ENCODE results near the gene KRTAP4-7.
A peak's percentile ranks its signal among the peaks of the same experiment; 100 is the strongest.
"Not testable (repeated sequence)": the region's sequence is repeated elsewhere in the genome, so short reads cannot be mapped to it uniquely, and the experiment has no call there.

The KRTAP4-7 gene

DNA sequence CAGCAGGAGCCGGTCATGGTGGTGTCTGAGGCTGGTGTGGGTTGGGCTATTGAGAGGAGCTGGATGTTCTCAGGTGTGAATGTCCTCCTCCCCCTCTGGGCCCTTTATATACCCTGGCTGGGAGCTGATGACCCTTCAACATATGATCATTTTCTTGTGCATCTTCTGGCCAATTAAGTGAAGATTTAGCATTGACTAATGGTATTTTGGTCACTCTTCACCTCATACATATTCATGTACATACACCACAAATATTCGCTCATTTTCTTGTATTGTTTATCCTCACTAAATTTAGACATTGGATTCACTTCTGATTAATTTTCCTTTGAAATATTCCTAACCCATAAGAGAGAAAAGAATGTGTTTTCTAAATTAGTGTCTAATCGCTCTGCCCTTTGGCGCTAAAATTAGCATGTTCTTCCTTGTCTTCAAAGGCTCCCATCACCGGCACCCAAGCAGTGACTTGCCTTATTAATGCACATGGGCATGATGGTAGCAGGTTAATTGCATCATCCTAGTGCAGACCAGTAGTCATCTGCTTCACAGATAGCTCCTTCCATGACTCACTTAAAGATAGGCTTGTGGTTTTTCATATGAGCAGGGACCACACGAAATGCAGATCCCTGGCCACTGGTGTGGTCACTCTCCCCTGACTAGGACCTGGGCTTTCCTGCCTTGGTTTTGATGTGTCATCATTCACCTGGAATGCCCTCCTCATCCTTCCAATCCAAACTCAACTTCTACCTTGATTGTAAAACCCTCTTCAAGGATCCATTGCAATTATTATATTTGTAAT is 17.9 kb upstream of the KRTAP4-7 start, which contains the start of gene KRTAP2-4:
Gene KRTAP2-4 (minus strand): TSS at position 51 of the 796 bp plus-strand sequence. CDS start 34 bp downstream, at position 17.
- peak; percentile 92 for DNase-seq

DNA sequence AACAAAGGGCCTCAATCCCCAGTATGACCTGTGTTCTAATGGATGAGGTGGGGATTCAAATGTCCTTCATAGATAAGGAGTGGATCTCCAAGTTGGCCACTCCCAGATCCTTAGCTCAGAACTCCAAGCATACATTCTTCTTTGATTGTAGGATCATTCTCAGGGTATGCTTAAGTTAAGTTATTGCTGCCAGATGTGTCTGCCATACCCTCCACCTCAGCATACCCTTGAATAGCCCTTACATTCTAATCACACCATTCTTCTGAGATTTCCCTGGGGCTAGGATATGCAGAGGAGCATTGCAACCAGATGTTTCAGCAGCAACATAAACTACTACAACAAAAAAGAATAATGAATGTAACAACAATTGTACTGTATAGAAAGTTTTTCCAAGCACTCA is 16.7 kb upstream of the KRTAP4-7 start:
- peak; percentile 81 for DNase-seq

DNA sequence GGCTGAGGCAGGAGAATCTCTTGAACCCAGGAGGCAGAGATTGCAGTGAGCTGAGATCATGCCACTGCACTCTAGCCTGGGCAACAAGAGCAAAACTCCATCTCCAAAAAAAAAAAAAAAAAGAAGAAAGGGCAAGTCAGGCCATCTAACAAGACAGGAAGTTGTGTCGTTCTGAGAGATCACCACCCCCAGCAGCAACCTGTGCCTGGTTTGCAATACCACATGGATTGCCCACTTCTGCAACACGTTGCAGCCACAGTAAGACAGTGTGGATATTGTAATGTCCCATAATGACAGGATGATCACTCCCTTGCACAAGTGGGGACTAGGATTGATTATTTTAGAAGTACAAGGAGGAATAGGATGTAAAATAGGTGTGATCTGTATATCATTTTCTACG is 14.9 kb upstream of the KRTAP4-7 start:
- DNase-seq: no peak

DNA sequence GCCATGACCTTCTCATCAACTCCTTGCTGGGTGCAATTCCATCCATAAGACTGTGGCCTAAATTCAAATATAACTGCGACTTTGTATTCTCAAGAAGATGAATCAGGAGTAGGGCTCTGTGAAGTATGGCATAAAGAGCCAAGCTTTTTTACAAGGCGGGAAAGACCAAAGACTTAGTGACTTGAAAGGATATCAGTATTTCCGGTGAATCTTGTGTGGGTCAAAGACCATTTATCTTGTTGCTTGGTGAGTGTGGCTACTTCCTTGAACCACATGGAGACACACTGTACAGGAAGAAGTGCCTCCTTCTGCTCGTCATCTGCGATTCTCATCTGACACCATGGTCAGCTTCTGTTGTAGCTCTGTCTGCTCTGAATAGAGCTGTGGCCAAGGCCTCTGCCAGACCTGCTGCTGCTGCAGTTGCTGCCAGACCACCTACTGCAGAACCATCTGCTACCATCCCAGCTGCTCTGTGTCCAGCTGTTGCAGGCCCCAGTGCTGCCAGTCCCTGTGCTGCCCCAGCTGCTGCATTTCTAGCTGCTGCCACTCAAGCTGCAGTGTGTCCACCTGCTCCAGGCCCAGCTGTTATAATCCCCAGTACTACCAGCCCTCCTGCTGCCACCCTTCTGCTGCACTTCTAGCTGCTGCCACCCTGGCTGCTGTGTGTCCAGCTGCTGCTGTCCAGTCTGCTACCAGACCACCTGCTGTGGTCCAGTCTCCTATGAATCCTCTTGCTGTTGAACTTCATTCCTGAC is 12.2 kb upstream of the KRTAP4-7 start:
- no peak for DNase-seq

DNA sequence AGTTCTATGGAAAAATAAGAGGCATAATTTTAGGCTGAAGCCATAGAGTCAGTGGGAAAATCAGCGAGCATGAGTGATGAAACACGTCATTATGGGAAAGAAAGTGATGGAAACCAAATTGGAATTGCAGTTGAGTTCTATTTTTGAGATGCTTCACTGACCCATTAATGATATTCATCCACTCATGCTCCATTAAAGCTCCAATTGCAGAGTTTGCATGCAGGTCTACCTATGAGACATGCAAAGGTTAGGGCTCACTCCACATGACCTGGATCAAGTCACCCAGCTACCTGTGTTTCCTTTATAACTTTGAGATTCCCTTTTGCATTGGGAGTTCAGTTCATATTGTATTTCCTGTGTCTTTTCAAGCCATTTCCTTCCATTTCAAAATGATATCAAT is 10.3 kb upstream of the KRTAP4-7 start:
- DNase-seq: no peak

DNA sequence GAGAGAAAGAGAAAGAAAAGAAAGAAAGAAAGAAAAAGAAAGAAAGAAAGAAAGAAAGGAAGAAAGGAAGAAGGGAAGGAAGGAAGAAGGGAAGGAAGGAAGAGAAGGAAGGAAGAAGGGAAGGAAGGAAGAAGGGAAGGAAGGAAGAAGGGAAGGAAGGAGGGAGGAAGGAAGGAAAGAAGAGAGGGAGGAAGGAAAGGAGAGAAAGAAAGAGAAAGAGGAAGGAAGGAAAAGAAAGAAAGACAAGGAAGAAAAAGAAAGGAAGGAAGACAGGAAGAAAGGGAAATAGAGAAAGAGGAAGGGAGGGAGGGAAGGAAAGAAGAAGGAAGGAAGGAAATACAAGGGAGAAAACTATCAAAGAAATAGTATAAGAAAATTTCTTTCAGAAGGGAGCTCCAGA is 7.2 kb upstream of the KRTAP4-7 start:
- no peak for DNase-seq

DNA sequence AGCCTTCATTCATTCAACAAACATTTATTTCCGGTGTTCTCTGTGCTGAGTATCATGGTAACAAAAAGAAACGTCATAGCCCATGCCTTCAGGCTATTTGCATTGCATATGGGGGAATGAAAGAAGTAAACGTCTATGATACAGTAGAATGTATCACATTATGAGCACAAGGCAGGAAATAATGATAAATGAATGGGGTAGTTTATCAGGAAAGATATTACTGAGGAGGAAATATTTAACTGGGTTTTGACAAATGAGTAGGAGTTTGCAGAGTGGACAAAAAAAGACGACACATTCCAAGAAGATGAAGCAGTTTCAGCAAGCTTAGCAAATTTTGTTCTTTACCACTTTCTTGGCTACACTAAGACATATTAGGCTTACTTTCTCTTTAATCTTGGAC is 1.3 kb upstream of the KRTAP4-7 start:
- no peak for DNase-seq

DNA sequence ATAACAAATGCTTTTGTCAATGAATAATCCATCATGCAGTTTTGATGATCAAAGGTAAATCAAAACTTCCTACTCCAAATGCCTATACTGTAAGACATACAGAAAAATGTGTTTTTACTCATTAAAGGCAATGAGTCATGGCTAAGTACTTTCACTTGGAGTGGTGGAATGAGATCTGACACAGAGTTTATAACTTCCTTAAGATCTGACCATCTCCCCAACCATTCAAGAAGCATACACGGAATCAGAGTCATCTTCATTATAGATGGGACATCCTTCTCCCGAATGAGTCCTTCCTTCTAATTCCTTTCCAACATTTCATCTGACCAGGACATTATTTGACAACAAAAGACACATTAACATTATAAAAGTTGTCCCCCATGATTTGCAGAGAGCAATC is 523 bp upstream of the KRTAP4-7 start:
- DNase-seq: peak; percentile 74

DNA sequence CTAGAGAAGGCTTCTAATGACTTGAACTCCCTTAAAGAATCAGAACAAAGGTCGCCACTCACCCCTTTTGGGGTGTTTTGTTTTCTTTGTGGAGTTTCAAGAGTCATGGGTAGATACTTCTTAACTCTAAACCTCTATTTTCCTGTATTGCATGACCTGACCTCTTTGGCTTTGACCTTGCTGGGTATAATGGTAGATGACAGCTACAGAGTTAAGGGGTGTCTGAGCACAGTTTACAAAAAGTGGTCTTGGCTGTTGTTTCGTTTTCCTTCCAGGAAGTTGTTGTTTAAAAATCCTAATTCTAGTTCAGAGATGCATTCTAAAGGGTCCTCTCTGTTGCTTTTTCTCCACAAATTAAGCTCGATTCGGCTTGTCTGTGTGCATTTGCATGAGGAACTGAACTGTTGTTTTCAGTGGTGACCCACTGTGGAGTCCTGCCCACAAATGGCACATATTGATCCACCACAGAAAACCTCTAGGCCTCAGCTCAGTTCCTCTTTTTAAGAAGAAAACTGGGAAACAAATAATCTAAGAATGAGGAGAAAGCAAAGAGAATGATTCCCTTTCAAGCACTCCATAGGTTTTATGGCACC is 4.9 kb downstream of the KRTAP4-7 start:
- not testable (repeated sequence) for DNase-seq

DNA sequence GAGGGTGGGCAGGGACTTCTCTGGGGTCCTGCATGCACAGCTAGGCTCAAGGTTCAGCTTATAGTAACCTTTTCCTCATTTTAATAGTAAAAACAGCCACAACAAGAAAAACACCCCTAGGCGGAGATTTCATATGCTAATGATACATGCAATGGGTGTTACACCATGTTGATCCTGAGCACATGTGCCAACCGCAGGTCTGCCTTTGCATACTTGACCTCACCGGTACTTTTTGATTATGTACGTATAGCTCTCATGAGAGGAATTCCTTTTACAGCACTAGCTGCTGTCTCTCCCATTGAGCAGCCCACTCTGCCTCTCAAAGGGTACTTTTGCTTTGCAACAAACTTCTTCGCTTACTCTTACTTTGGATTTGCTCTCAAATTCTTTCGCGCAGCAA is 12.1 kb downstream of the KRTAP4-7 start:
- DNase-seq: no peak

DNA sequence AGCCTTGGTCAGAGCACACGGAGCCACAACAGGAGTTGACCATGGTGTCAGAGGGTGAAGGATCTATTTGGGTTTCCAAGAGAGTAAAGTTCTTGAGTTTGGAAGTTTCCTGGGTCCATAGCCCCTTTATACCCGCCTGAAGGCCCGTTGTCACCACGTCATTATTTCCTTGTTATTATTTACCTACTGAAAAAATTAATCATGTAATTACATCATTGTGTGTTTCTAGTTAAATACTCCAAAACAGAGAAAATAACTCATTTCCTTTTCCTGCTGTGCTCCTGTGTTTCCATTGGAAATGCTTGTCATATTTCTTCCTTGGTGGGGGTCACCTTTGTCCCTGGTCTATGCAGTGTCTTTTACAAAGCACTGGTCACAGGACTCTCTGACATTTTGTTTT is 14.1 kb downstream of the KRTAP4-7 start, which contains the start of gene KRTAP4-8:
Gene KRTAP4-8 (minus strand): TSS at position 101 of the 400 bp plus-strand sequence. CDS start 58 bp downstream, at position 43.
- DNase-seq: no peak

DNA sequence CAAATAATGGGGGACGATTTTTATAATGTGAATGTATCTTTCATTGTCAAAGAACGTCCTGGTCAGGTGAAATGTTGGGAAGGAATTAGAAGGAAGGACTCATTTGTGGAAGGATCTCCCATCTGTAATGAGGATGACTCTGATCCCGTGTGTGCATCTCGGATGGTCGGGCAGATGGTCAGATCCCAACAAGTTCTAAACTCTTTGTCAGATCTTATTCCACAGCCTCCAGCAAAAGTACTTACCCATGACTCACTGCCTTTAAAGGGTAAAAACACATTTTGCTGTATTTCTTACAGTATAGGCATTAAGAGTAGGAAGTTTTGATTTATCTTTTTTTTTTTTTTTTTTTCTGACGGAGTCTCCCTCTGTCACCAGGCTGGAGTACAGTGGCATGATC is 14.5 kb downstream of the KRTAP4-7 start:
- DNase-seq: peak; percentile 65

DNA sequence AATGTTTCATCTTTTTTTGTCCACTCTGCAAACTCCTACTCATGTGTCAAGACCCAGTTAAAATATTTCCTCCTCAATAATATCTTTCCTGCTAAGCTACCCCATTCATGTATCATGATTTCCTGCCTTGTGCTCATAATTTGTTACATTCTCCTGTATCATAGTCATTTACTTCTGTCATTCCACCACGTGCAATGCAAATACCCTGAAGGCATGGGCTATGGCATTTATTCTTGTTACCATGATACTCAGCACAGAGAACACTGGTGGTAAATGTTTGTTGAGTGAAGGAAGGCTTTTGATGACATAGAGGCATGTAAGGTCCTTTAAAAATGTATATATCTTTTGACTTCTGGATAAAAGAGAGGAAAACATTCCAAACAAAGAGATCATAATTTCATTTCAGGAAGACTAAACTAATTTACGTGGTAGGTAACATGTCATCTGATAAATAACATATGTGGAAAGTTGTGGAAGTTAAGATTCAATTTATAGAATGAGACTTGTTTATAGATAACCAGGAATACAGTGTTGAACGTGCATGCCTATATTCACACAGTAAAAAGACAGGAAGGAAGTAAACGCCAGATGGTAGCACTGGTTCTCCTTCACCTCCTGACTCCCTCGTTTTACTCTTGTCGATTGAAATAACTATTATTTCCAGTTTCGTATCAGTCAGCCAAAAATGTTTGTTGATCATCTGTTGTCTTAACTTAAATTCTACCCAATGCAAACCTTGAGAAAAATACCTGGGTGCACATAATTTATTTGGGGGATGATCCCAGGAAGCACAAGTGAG is 15.9 kb downstream of the KRTAP4-7 start:
- peak; percentile 81 for DNase-seq

DNA sequence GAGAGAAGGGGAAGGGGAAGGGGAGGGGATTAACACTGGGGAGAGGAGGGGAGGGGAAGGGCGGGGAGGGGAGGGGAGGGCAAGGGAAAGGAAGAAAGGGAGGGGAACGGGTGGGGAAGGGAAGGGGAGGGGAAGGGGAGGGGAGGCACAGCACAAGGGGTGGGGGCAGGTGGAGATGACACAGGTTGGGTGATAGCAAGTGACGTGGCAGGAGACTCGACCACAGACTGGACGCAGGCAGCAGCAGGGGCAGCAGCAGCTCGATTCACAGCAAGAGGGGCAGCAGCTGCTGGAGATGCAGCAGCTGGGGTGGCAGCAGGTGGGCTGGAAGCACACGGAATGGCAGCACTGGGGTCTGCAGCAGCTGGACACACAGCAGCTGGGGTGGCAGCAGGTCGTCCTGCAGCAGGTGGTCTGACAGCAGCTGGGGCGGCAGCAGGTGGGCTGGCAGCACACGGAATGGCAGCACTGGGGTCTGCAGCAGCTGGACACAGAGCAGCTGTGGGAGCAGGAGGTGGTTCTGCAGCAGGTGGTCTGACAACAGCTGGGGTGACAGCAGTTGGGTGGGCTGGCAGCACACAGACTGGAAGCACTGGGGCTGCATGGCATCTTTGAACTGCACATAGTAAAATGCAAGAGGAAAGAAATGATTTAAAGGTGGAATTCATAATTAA is 17.8 kb downstream of the KRTAP4-7 start, which contains the start of gene KRTAP4-16:
Gene KRTAP4-16 (minus strand): TSS at position 624 of the 674 bp plus-strand sequence. CDS start 0 bp downstream, at position 624.
- DNase-seq: peak; percentile 16

DNA sequence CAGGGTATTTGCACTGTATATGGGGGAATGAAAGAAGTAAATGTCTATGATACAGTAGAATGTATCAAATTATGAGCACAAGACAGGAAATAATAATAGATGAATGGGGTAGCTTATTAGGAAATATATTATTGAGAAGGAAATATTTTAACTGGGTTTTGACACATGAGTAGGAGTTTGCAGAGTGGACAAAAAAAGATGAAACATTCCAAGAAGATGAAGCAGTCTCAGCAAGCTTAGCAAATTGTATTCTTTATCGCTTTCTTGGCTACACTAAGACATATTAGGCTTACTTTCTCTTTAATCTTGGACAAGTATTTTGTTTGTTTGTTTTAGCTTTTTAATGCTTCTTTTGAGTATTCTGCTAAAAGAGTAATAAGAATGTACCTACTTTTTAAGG is 19.9 kb downstream of the KRTAP4-7 start:
- DNase-seq: no peak

DNA sequence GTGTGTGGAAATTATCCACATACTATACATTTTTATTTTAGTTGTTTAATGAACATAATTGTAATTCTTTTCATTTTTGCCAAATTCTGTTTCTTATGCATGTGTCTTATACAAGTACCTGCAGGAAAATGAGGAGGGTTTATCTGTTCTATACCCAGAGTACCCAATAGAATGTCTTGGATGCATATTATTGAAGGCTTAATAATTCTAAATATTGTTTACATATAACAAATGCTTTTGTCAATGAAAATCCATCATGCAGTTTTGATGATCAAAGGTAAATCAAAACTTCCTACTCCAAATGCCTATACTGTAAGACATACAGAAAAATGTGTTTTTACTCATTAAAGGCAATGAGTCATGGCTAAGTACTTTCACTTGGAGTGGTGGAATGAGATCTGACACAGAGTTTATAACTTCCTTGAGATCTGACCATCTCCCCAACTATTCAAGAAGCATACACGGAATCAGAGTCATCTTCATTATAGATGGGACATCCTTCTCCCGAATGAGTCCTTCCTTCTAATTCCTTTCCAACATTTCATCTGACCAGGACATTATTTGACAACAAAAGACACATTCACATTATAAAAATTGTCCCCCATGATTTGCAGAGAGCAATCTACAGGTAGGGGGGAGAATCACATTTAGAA is 20.6 kb downstream of the KRTAP4-7 start:
- peak; percentile 83 for DNase-seq

DNA sequence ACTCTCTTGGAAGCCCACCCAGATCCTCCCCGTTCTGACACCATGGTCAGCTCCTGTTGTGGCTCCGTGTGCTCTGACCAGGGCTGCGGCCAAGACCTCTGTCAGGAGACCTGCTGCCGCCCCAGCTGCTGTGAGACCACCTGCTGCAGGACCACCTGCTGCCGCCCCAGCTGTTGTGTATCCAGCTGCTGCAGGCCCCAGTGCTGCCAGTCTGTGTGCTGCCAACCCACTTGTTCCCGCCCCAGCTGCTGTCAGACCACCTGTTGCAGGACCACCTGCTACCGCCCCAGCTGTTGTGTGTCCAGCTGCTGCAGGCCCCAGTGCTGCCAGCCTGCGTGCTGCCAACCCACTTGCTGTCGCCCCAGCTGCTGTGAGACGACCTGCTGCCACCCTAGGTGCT is 21.4 kb downstream of the KRTAP4-7 start, which contains the start of gene KRTAP4-9:
Gene KRTAP4-9 (plus strand): TSS at position 43 of the 400 bp plus-strand sequence. CDS start 0 bp downstream, at position 43.
- DNase-seq: not testable (repeated sequence)

DNA sequence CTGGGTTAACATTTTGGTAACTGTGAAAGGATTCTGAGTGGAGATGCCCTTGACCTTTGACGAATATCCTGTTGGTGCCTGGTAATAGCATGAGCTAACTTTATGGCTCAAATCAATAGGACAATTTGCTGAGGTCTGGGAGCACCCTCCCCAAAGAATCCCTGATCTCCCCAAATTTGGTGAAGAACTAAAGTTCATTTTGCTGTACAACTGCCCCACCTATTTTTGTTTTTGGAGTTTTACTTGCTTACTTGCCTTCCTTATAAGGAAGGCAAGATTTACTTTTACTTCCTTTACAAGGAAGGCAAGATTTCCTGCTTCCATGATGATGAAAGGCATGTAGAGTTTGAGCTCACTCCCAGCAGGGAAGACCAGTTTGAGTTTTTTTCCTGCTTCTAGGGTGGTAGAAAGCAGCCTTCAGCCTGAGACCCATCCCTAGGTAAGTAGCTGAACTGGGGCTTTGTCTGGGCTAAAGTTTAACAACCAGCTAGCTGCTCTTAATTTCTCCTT is 24.0 kb downstream of the KRTAP4-7 start:
- no peak for DNase-seq

DNA sequence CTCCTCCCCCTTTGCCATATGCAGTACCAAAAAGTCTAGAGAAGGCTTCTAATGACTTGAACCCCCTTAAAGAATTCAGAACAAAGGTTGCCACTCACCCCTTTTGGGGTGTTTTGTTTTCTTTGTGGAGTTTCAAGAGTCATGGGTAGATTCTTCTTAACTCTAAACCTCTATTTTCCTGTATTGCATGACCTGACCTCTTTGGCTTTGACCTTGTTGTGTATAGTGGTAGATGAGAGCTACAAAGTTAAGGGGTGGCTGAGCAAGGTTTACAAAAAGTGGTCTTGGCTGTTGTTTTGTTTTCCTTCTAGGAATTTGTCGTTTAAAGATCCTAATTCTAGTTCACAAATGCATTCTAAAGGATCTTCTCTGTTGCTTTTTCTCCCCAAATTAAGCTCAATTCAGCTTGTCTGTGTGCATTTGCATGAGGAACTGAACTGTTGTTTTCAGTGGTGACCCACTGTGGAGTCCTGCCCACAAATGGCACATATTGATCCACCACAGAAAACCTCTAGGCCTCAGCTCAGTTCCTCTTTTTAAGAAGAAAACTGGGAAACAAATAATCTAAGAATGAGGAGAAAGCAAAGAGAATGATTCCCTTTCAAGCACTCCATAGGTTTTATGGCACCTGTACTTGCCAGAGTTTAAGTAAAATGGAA is 24.9 kb downstream of the KRTAP4-7 start:
- DNase-seq: not testable (repeated sequence)

DNA sequence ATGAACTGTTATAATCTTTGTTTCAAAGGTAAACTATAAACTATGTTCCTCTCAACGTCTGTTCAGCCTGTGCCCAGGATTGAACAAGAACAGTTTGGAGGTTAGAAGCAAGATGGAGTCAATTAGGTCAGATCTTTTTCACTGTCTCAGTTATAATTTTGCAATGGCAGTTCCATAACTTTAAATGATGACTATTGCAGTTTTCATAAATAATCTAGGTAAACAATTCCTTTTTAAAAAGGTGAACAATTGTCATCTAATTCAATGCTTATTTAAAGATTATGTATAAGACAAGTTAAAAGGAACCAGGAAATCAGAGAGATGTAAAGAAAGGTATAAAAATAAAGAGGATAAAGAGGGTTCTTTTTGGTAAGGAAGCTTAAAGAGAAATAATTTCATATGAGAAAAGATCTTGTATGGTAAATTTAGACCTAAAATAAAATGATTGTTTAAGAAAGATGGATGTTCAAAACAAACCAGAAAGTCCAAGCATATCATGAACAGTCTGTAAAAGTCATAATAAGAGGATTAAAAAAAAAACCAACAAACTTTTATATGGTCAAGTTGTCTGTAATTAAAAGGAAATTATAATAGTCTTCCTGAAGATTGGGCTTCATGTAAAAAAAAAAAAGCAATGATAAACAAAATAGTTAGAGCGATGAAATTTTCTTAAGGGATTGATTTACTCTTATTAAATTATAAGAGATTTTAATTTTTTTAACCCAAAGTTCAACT is 27.4 kb downstream of the KRTAP4-7 start:
- no peak for DNase-seq
